Raji (cell line): Measurements from ENCODE around the gene RASA3.

Source experiments
- POLR2A ChIP-seq: IDR thresholded peaks from 2 replicates; pipeline ENCODE4 v1.6.1; 2011; ENCODE audit warnings: low read depth, low read length, control low read depth; ENCODE audit not compliant: insufficient read depth

The RASA3 gene

DNA sequence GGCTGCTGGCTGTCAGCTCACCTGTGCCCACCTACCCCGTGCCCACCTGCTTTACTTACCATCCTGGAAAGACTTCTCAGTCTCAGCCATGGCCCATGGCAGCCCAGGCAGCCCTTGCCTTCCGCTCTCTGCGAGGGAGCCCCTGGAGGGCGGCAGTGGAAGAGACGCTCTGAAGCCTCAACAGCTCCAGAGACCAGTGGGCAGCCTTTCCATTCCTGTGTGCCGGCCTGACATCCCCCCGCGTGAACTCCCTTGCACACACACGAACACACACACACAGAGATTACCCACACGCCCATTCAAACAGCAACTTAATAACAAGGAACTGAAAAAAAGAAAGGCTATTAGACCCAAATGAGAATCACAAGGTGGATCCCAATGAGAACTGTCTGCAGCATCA is 14.2 kb upstream of the RASA3 start:
- TF ChIP-seq POLR2A: no peak

- TF ChIP-seq POLR2A: no peak
Measured at GRCh38 chr13:114146173-114146572, 13.8 kb upstream of the RASA3 start.

DNA sequence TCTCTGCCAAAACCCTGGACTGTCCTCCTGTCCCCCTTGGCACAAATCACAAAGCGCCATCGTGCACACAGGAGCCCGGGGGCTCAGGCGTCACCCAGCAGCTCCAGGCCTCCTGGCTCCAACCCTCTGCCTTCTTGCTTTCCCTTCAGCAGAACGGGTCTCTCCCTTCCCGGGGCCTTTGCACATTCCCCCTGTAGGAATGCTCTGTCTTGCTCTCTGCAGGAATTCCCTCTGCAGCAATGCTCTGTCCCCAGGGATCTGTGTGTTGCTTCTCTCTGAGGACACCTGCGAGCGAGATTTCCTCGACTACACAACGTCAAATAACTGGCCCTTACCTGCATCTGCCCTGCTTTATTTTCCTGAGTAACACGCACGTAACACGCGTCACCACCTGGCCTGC is 13.3 kb upstream of the RASA3 start:
- no peak for TF ChIP-seq POLR2A

DNA sequence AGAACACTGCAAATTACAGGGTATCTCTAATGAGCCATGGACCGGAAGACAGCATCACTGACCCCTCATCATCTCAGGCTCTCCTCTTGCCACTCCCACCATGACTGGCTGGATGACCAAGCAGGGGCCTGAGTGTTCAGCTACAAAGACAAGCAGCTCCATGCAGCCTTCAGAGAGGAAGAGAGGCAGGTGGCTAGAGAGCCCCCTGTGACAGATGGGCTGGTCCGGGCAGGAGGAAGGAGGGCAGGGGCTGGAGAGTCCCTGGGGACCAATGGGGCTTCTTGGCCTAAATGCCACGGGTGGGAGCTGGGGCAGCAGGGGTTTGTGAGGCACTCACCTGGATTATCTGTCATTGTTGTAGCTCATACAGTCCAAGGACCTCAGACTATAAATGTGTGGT is 12.8 kb upstream of the RASA3 start:
- no peak for TF ChIP-seq POLR2A

DNA sequence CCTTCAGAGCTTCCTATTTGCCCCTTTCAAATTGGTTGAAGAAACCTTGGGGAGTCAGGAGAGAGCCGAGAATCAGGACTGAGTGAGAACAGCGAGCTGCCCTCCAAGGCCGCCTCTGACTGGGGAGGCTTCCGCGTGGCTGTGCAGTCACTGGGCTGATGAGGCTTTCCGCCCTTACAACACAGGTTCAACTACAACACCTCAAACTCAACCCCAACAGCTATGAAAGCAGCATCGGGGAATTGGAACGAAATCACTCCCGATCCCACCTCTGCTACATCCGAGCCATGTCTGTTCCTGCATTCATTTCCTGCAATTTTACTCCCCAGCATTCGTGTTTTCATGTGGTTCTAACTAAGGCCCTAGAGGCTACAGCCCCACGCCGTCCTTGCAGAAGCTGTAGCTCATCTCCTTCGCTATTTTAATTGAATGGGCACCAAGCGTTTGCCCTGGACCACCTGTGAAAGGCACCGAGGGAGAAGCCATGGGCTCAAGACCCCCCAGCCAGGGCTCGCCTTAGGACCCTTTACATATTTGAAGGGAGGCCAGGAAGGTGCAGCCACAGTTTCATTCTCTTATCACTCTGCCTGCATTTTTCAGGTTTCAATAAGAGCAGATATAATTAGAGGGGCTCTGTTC is 12.3 kb upstream of the RASA3 start:
- no peak for TF ChIP-seq POLR2A

DNA sequence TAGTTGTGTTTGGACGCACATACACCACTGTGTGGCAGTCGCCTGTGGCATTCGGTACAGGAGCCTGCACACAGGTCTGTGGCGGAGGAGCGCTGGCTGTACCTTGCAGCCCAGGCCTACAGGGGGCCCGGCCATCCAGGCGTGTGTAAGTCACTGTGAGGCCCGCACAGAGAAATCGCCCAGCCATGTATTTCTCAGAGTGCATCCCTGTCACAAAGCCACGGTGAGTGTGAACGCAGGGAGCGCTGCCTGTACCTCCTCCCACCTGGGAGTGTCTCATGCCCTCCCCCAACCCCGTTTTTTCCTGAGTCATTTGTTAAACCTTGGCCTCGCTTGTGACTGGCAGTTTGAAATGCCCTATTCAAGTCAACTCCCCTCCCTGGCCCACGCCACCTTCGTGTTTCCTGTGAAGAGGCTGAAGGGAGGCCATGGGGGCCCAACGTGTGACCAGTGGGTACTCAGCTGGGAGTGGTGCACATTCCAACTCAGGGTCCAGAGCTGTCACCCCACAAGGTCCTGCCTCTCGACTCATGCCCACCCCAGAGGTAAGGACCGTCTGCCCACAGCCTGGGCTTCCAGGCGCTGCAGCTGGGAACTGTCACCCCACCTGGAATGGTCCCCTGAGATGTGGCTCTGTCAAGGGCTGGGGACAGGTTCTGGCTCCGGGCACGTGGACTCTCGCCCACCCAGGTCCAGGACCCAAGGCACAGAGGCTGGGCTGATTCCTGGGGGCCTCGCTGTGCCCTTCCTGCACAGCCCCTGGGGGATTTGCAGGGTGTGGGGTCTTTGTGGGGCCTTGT is 11.6 kb upstream of the RASA3 start:
- no peak for TF ChIP-seq POLR2A

GRCh38 chr13:114142640-114143490 is 10.4 kb upstream of the RASA3 start:
- no peak for TF ChIP-seq POLR2A

- TF ChIP-seq POLR2A: no peak
Measured at GRCh38 chr13:114142137-114142550, 9.7 kb upstream of the RASA3 start.

DNA sequence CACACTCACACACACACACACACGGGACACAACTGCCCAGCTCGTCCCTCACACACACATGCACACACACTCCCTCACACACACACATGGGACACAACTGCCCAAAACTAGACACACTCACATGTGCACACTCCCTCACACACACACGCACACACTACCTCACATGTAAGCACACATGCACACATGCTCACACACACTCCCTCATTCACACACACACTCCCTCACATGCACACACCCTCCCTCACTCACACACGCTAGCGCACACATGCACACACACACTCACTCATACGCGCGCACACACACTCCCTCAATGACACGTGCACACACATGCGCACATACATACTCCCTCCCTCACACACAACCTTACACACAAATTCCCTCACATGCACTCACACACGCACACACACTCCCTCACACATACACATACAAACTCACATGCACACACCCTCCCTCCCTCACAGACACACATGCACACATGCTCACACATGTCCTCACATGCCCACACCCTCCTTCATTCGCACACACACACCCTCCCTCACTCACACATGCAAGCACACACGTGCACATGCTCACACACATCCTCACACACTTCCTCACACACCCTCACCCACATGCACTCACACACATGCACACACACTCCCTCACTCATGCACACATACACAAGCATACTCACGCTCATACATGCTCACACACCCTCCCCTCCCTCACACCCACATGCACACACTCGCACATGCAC is 9.0 kb upstream of the RASA3 start:
- TF ChIP-seq POLR2A: no peak

DNA sequence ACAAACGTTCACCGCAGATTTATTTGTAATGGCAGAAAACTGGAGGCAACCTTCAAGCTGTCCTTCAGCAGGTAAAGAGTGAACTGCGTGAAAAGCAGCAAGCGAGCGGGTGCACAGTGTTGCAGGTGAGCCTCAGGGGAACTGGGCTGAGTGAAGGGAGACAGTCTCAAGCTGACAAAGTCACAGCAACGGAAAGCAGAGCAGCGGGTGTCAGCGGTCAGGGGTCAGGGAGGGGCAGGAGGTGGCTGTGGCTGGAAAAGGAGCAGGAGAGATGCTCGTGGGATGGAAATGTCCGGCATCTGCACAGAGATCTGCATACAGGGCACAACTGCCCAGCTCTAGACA is 8.5 kb upstream of the RASA3 start:
- no peak for TF ChIP-seq POLR2A

DNA sequence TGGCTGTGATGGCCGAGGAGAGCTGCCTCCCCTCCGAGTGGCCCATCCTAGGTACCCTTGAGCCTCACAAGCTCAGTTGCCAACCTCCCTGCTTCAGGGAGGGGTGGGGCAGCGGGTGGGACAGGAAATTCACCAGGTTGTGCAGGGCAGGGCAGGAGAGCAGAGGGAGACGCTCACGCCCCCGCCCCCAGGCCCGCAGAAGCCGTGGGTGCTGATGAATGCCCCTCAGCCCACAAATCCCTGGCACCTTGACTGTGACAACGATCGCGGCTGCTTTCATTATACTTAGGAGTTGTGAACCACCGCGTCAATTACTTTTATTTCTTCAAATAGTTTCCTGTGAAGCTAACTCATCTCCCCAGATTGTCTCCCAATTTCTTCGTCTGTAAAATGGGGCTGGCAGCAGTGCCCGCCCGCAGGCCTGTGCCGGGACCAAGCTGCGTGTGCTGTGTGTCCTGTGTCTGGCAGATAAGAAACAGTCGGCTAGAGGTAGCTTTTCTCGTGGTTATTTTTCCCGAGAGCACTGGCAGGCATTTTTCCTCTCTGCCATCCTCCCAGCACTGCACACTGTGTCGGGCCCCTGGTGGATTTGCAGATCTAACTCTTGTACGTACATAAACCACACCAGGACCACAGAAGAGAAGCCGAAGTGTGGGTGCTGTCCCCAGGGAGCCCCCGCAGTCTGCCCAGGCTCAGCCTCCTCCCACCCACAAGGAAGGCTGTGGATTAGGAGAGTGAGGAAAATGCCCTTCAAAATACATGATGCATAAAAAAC is 7.9 kb upstream of the RASA3 start:
- no peak for TF ChIP-seq POLR2A

- no peak for TF ChIP-seq POLR2A
Measured at GRCh38 chr13:114136576-114136975, 4.2 kb upstream of the RASA3 start.

DNA sequence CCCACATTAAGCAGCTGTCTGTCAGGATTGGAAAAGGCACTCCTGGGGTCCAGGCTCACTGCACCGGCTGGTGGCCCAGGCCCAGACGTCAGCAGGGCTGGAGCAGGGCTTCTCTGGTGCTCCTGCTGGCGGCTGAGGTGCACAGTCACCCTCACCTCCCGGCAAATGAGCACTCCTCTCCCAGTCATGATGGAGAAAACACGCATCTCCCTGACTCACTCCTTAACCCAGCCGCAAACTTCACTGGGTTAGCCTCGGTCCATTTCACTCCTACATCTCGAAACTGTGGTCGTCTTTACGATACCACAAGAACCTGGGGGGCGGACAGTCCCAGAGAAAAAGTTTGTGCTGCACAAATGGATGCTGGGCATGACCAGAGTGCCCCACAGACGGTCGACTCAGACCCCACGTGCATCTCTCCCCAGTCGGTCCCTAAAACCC is 3.3 kb upstream of the RASA3 start:
- TF ChIP-seq POLR2A: no peak

DNA sequence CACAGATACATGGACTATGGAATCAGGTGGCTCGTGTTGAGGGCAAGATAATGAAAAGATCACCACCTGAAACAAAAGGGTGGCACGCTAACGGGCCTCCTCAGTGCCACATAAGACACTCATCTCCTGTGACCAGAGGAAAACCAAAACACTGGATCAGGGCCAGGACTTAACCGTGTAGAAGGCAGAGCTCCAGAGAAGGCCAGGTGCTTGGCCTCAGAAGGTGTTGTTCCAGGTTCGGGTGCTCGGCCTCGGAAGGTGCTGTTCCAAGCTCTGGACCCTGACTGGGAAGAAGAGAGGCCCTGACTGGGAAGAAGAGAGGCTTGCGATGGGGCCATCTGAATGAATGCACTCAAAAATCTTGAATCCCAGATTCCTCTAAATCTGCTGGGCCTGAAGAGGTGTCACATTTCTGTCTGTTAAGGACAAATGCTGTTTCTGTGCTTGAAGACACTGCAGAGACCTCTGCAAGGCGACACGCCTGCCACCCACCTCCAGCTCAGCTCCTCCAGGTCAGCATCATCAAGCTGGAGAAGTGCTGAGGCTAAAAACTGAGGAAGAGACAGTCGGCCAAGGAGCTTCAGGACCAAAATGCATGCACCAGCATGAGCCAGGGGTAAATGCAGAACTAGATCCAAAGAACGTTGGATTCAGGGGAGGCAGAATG is 2.7 kb upstream of the RASA3 start:
- TF ChIP-seq POLR2A: no peak
